GM23338 (cell line): ENCODE measurements around the gene LRBA. TPM values are rescaled to one million over a fixed set of nuclear protein-coding genes. Genes with fewer than 3 reads are reported as not detected.
A peak's percentile ranks its signal among the peaks of the same experiment; 100 is the strongest.

Experiments
- ATAC-seq: fragments of 200-7000 bp; cut with Tn5 transposase; 3 replicates; pipeline ENCODE4 v1.9.1; 2020
- DNase-seq: peaks from one replicate; pipeline ENCODE4 v3.0.0-alpha.2; 2015; ENCODE audit warnings: low spot score
- H2AFZ ChIP-seq: fragments of 200-600 bp; sonication (generic); 2 replicates; pipeline ENCODE4 v1.8.0; 2016; ENCODE audit warnings: antibody characterized with exemption, mild to moderate bottlenecking, moderate library complexity
- H3F3A ChIP-seq: fragments of 200-600 bp; sonication (generic); replicated peaks from 2 replicates; pipeline ENCODE4 v1.8.0; 2017; ENCODE audit warnings: antibody characterized with exemption, mixed run types, low read depth
- H3K27ac ChIP-seq: fragments of 200-600 bp; sonication (generic); 2 replicates; pipeline ENCODE4 v1.6.1; 2016; ENCODE audit warnings: low read depth
- H3K27me3 ChIP-seq: fragments of 200-600 bp; sonication (generic); 2 replicates; pipeline ENCODE4 v1.8.0; 2016; ENCODE audit warnings: mild to moderate bottlenecking, mixed run types, moderate library complexity; ENCODE audit not compliant: insufficient read depth
- H3K36me3 ChIP-seq: fragments of 200-600 bp; sonication (generic); 2 replicates; pipeline ENCODE4 v1.8.0; 2016; ENCODE audit warnings: mild to moderate bottlenecking; ENCODE audit not compliant: insufficient read depth
- H3K4me1 ChIP-seq: fragments of 200-600 bp; sonication (generic); 2 replicates; pipeline ENCODE4 v1.8.0; 2016; ENCODE audit warnings: mild to moderate bottlenecking, moderate library complexity; ENCODE audit not compliant: insufficient read depth
- H3K4me2 ChIP-seq: fragments of 200-600 bp; sonication (generic); 2 replicates; pipeline ENCODE4 v1.7.1; 2017; ENCODE audit warnings: mixed run types
- H3K4me3 ChIP-seq: fragments of 200-600 bp; sonication (generic); 2 replicates; pipeline ENCODE4 v1.6.1; 2016; ENCODE audit warnings: mixed run types
- H3K79me2 ChIP-seq: fragments of 200-600 bp; sonication (generic); replicated peaks from 2 replicates; pipeline ENCODE4 v1.8.0; 2017; ENCODE audit warnings: mild to moderate bottlenecking; ENCODE audit not compliant: insufficient read depth
- H3K9me2 ChIP-seq: fragments of 200-600 bp; sonication (generic); 2 replicates; pipeline ENCODE4 v1.8.0; 2017; ENCODE audit not compliant: insufficient read depth
- H4K20me1 ChIP-seq: fragments of 200-600 bp; sonication (generic); replicated peaks from 2 replicates; pipeline ENCODE4 v1.8.0; 2017; ENCODE audit warnings: mild to moderate bottlenecking; ENCODE audit not compliant: insufficient read depth
- H3K27ac Mint-ChIP-seq: 2 replicates; pipeline ENCODE4 v1.8.0; 2020; ENCODE audit warnings: inconsistent platforms, mild to moderate bottlenecking, moderate library complexity, mixed read lengths
- H3K27me3 Mint-ChIP-seq: 3 replicates; pipeline ENCODE4 v1.8.0; 2022; ENCODE audit warnings: low read depth, mild to moderate bottlenecking, moderate library complexity, mixed read lengths, inconsistent platforms; ENCODE audit not compliant: insufficient read depth, poor library complexity
- H3K36me3 Mint-ChIP-seq: 3 replicates; pipeline ENCODE4 v1.8.0; 2021; ENCODE audit warnings: low read depth, mild to moderate bottlenecking, inconsistent platforms, moderate library complexity, mixed read lengths
- H3K4me1 Mint-ChIP-seq: 3 replicates; pipeline ENCODE4 v1.8.0; 2020; ENCODE audit warnings: mild to moderate bottlenecking, inconsistent platforms, mixed read lengths
- H3K4me3 Mint-ChIP-seq: 3 replicates; pipeline ENCODE4 v1.8.0; 2021; ENCODE audit warnings: moderate library complexity, mild to moderate bottlenecking, inconsistent platforms, mixed read lengths
- H3K9me3 Mint-ChIP-seq: 3 replicates; pipeline ENCODE4 v1.8.0; 2020; ENCODE audit warnings: moderate library complexity, mild to moderate bottlenecking, inconsistent platforms, mixed read lengths
- CREB1 ChIP-seq: fragments of 250-450 bp; sonication (Bioruptor Pico); IDR thresholded peaks from 2 replicates; pipeline ENCODE4 v1.5.0; 2020; ENCODE audit warnings: low read depth, mild to moderate bottlenecking, moderate library complexity
- CTCF ChIP-seq, 2 experiments: fragments of 200-600 bp in 1 of 2; sonication (generic) in 1 of 2; conservative IDR thresholded peaks; 2 replicates each; pipeline versions ENCODE4 v1.5.1 to v1.6.1; 2016 to 2017; ENCODE audit warnings: antibody characterized with exemption in 2 of 2, low read depth in 2 of 2, mild to moderate bottlenecking in 2 of 2, moderate library complexity in 1 of 2
- ETS1 ChIP-seq: IDR thresholded peaks from 2 replicates; pipeline ENCODE4 v1.6.1; 2016; ENCODE audit warnings: antibody characterized with exemption
- EZH2 ChIP-seq: fragments of 200-600 bp; sonication (generic); IDR thresholded peaks from one replicate; pipeline ENCODE4 v1.8.0; 2017; ENCODE audit warnings: antibody characterized with exemption, mild to moderate bottlenecking, low read depth; ENCODE audit not compliant: unreplicated experiment
- JUNB ChIP-seq: IDR thresholded peaks from one replicate; pipeline ENCODE4 v1.6.1; 2016; ENCODE audit warnings: antibody characterized with exemption; ENCODE audit not compliant: unreplicated experiment
- POLR2AphosphoS5 ChIP-seq: IDR thresholded peaks from 2 replicates; pipeline ENCODE4 v1.6.1; 2016; ENCODE audit warnings: antibody characterized with exemption, low read depth
- STAT1 ChIP-seq: IDR thresholded peaks from one replicate; pipeline ENCODE4 v1.6.1; 2016; ENCODE audit warnings: antibody characterized with exemption; ENCODE audit not compliant: unreplicated experiment
- ZNF114 ChIP-seq: fragments of 250-450 bp; sonication (Bioruptor Pico); IDR thresholded peaks from 2 replicates; pipeline ENCODE4 v1.5.0; 2020; ENCODE audit warnings: mild to moderate bottlenecking, moderate library complexity
- ZNF331 ChIP-seq: fragments of 250-450 bp; sonication (Bioruptor Pico); IDR thresholded peaks from 2 replicates; pipeline ENCODE4 v1.5.0; 2020; ENCODE audit warnings: low read depth, mild to moderate bottlenecking, moderate library complexity
- polyA plus RNA-seq: library from polyadenylated mRNA; unstranded; fragments of >200 nt; fragmentation: Nextera tagmentation; extraction: Ambion mirVana; gene quantifications from 2 replicates; pipeline ENCODE4 v1.2.1, GENCODE V29; 2016
- total RNA-seq: library from RNA; depleted of rRNA; stranded (reverse); fragments of >200 nt; shearing (Covaris generic); gene quantifications from 2 replicates; pipeline ENCODE4 v1.2.3, GENCODE V29; 2014
- TF ChIP-seq, protein P1 (sequence below): IDR thresholded peaks from one replicate; pipeline ENCODE4 v1.6.1; 2018; ENCODE audit warnings: antibody characterized with exemption; ENCODE audit not compliant: unreplicated experiment

The LRBA gene
- total and polyA plus RNA-seq, 2 experiments from 2014 or later: 23.3 to 126 TPM

DNA sequence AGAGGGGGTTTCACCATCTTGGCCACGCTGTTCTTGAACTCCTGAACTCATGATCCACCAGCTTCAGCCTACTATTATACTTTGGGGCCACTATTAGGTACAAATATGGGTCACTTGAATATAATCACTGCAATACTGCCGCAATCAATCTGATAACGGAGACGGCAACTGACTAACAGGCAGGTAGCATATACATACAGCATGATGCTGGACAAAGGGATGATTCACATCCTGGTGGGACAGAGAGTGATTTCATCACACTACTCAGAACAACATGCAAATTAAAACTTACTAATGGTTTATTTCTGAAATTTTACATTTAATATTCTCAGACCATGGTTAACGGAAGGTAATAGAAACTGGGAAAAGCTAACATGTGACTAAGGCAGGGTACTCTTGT is 10.9 kb downstream of the LRBA start:
- peaks cover 97% of the 10 kb centered on the region for H3K79me2 ChIP-seq
- no peaks in the 10 kb centered on the region for H3K36me3 ChIP-seq
- peaks cover 38% of the 10 kb centered on the region for H4K20me1 ChIP-seq
- peaks cover 5% of the 10 kb centered on the region; the same call in 1 of the 2 replicates for H3K4me1 ChIP-seq
- H3K27ac ChIP-seq: no peak overlapping the region
- H3K9me2 ChIP-seq: no peaks in the 10 kb centered on the region
- Mint-ChIP-seq H3K27ac (no peak overlapping the region), H3K4me3 (no peak overlapping the region), H3K36me3 (peaks cover 28% of the 10 kb centered on the region), H3K9me3 (no peaks in the 10 kb centered on the region; the same call in 2 of the 3 replicates), H3K27me3 (peaks cover 11% of the 10 kb centered on the region), H3K4me1 (peaks cover 21% of the 10 kb centered on the region)
- no peak overlapping the region for H3K4me2 ChIP-seq
- no peaks in the 10 kb centered on the region for H3K27me3 ChIP-seq
- no peaks in the 10 kb centered on the region for H3F3A ChIP-seq
- H3K4me3 ChIP-seq: no peak overlapping the region
- no peak overlapping the region for H2AFZ ChIP-seq
- ATAC-seq (no peak), DNase-seq (no peak)
- TF ChIP-seq, protein P1, sequence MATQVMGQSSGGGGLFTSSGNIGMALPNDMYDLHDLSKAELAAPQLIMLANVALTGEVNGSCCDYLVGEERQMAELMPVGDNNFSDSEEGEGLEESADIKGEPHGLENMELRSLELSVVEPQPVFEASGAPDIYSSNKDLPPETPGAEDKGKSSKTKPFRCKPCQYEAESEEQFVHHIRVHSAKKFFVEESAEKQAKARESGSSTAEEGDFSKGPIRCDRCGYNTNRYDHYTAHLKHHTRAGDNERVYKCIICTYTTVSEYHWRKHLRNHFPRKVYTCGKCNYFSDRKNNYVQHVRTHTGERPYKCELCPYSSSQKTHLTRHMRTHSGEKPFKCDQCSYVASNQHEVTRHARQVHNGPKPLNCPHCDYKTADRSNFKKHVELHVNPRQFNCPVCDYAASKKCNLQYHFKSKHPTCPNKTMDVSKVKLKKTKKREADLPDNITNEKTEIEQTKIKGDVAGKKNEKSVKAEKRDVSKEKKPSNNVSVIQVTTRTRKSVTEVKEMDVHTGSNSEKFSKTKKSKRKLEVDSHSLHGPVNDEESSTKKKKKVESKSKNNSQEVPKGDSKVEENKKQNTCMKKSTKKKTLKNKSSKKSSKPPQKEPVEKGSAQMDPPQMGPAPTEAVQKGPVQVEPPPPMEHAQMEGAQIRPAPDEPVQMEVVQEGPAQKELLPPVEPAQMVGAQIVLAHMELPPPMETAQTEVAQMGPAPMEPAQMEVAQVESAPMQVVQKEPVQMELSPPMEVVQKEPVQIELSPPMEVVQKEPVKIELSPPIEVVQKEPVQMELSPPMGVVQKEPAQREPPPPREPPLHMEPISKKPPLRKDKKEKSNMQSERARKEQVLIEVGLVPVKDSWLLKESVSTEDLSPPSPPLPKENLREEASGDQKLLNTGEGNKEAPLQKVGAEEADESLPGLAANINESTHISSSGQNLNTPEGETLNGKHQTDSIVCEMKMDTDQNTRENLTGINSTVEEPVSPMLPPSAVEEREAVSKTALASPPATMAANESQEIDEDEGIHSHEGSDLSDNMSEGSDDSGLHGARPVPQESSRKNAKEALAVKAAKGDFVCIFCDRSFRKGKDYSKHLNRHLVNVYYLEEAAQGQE: no peak
- TF ChIP-seq CREB1 (CRISPR knock-in tag) (no peak), EZH2 (no peak), STAT1 (no peak)

GRCh38 chr4:151000747-151001429 is 14.2 kb downstream of the LRBA start:
- H3K4me3 ChIP-seq: no peak overlapping the region
- Mint-ChIP-seq H3K36me3 (peaks cover 24% of the 10 kb centered on the region), H3K4me1 (peaks cover 18% of the 10 kb centered on the region), H3K27me3 (peaks cover 14% of the 10 kb centered on the region), H3K27ac (no peak overlapping the region), H3K4me3 (no peak overlapping the region; the same call in 2 of the 3 replicates), H3K9me3 (no peaks in the 10 kb centered on the region; the same call in 2 of the 3 replicates)
- H3K9me2 ChIP-seq: no peaks in the 10 kb centered on the region
- peaks cover 5% of the 10 kb centered on the region; the same call in 1 of the 2 replicates for H3K4me1 ChIP-seq
- no peak overlapping the region for H2AFZ ChIP-seq
- H4K20me1 ChIP-seq: peaks cover 37% of the 10 kb centered on the region
- ATAC-seq (peak; percentile 65), DNase-seq (peak; percentile 6)
- TF ChIP-seq ZNF114 (CRISPR knock-in tag): no peak
- TF ChIP-seq ZNF331 (CRISPR knock-in tag): no peak
- no peak for TF ChIP-seq JUNB
- TF ChIP-seq CREB1 (CRISPR knock-in tag): no peak
- no peak for TF ChIP-seq CTCF (conservative IDR thresholded peaks at IDR 0.05; ENCODE audit: low read depth in 2 of 2)
- no peak for TF ChIP-seq POLR2AphosphoS5
- no peak for TF ChIP-seq ETS1
- H3F3A ChIP-seq: no peaks in the 10 kb centered on the region
- H3K27me3 ChIP-seq: no peaks in the 10 kb centered on the region
- no peak overlapping the region for H3K4me2 ChIP-seq
- H3K36me3 ChIP-seq: no peaks in the 10 kb centered on the region
- peaks cover 99% of the 10 kb centered on the region for H3K79me2 ChIP-seq
- H3K27ac ChIP-seq: no peak overlapping the region
